Upper lobe of right lung (tissue), 1 donor: Measurements from ENCODE around the gene S100A10. TPM values are rescaled to one million over a fixed set of nuclear protein-coding genes. Genes with fewer than 3 reads are reported as not detected.
A peak's percentile ranks its signal among the peaks of the same experiment; 100 is the strongest.

ENCODE experiments used
- ATAC-seq: fragments of 200-7000 bp; cut with Tn5 transposase; one replicate; pipeline ENCODE4 v1.9.1; 2020; ENCODE audit warnings: mild to moderate bottlenecking, moderate library complexity
- DNase-seq: peaks from one replicate; pipeline ENCODE4 v3.0.0-alpha.2; 2020
- H3K27ac ChIP-seq: fragments of 200-600 bp; one replicate; pipeline ENCODE4 v1.8.0; 2022
- H3K27me3 ChIP-seq: fragments of 200-600 bp; one replicate; pipeline ENCODE4 v1.8.0; 2022; ENCODE audit warnings: mild to moderate bottlenecking
- H3K36me3 ChIP-seq: fragments of 200-600 bp; one replicate; pipeline ENCODE4 v1.8.0; 2022
- H3K4me1 ChIP-seq: fragments of 200-600 bp; one replicate; pipeline ENCODE4 v1.8.0; 2022
- H3K4me3 ChIP-seq: fragments of 200-600 bp; one replicate; pipeline ENCODE4 v1.8.0; 2022; ENCODE audit warnings: mild to moderate bottlenecking
- H3K9me3 ChIP-seq: fragments of 200-600 bp; one replicate; pipeline ENCODE4 v1.8.0; 2022
- intact Hi-C: fragments of 100-400 bp; cut with DNase I; formaldehyde crosslinking; loops from one replicate; pipeline ENCODE4 v1.11.0; 2022
- total RNA-seq: library from RNA; stranded (reverse); fragmentation: NEBNext Ultra II Directional; extraction: Animal tissue kit (Norgen Biotek cat#: 25700); gene quantifications from one replicate; pipeline ENCODE4 v1.2.1, GENCODE V29; 2021
- TF ChIP-seq, protein P1 (sequence below): fragments of 200-600 bp; IDR thresholded peaks from one replicate; pipeline ENCODE4 v1.8.0; 2022; ENCODE audit warnings: antibody characterized with exemption
- donor health status: DM: no; HTN: yes; CAD: no; lungs with severe emphysema.

Gene S100A10
- total RNA-seq, 1 donor from 2014 or later: 643 TPM

GRCh38 chr1:152029144-152029928 lies 35.7 kb upstream of the S100A10 start:
- intact Hi-C loops: no loop called here
- ATAC-seq (peak; percentile 78), DNase-seq (no peak)
- no peaks in the 10 kb centered on the region for H3K27me3 ChIP-seq
- H3K4me1 ChIP-seq: peaks cover 16% of the 10 kb centered on the region
- H3K27ac ChIP-seq: peak overlapping the region; percentile 45
- TF ChIP-seq, protein P1, sequence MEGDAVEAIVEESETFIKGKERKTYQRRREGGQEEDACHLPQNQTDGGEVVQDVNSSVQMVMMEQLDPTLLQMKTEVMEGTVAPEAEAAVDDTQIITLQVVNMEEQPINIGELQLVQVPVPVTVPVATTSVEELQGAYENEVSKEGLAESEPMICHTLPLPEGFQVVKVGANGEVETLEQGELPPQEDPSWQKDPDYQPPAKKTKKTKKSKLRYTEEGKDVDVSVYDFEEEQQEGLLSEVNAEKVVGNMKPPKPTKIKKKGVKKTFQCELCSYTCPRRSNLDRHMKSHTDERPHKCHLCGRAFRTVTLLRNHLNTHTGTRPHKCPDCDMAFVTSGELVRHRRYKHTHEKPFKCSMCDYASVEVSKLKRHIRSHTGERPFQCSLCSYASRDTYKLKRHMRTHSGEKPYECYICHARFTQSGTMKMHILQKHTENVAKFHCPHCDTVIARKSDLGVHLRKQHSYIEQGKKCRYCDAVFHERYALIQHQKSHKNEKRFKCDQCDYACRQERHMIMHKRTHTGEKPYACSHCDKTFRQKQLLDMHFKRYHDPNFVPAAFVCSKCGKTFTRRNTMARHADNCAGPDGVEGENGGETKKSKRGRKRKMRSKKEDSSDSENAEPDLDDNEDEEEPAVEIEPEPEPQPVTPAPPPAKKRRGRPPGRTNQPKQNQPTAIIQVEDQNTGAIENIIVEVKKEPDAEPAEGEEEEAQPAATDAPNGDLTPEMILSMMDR: no peak
- no peaks in the 10 kb centered on the region for H3K9me3 ChIP-seq
- peaks cover 31% of the 10 kb centered on the region for H3K36me3 ChIP-seq
- no peak overlapping the region for H3K4me3 ChIP-seq

- peaks cover 7% of the 10 kb centered on the region for H3K36me3 ChIP-seq
- ATAC-seq: no peak
- no peak overlapping the region for H3K4me3 ChIP-seq
- TF ChIP-seq, protein P1: no peak
- H3K4me1 ChIP-seq: no peaks in the 10 kb centered on the region
- no peaks in the 10 kb centered on the region for H3K27me3 ChIP-seq
- DNase-seq: no peak
- no peak overlapping the region for H3K27ac ChIP-seq
- intact Hi-C loops: no loop called here
- H3K9me3 ChIP-seq: no peaks in the 10 kb centered on the region
These were observed 33.2 kb upstream of the S100A10 start for GRCh38 chr1:152026895-152027294.

- no peak overlapping the region for H3K27ac ChIP-seq
- no peak for ATAC-seq
- H3K36me3 ChIP-seq: no peaks in the 10 kb centered on the region
- no peaks in the 10 kb centered on the region for H3K9me3 ChIP-seq
- intact Hi-C loops: no loop called here
- H3K4me1 ChIP-seq: no peaks in the 10 kb centered on the region
- no peak overlapping the region for H3K4me3 ChIP-seq
- no peak for DNase-seq
- TF ChIP-seq, protein P1: no peak
- no peaks in the 10 kb centered on the region for H3K27me3 ChIP-seq
These were observed 30.6 kb upstream of the S100A10 start for GRCh38 chr1:152024223-152024622.

- no peaks in the 10 kb centered on the region for H3K27me3 ChIP-seq
- ATAC-seq: no peak
These were observed 29.6 kb upstream of the S100A10 start for GRCh38 chr1:152023221-152023620.

DNA sequence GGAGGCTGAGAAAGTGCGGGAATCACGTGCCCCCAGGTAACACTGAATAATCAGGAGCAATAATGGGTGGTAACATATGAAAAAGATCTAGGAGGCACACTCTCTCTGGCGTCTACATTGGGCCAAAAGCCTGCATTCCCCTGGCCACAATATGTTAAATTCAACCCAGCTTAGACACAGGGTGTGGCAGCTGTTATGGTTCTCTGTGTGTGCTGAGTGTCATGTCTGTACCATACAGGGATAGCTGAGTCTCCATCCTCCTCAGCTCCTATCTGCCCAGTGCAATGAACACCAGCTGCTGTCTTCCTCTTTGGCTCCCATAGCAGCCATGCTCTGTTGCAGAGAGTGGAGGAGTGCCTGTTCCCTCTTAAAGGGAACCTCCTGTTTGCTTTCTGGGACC lies 28.8 kb upstream of the S100A10 start:
- intact Hi-C loops: no loop called here
- no peak overlapping the region for H3K27ac ChIP-seq
- DNase-seq (no peak), ATAC-seq (peak; percentile 34)
- H3K4me1 ChIP-seq: no peaks in the 10 kb centered on the region
- no peaks in the 10 kb centered on the region for H3K27me3 ChIP-seq
- no peak overlapping the region for H3K4me3 ChIP-seq
- H3K36me3 ChIP-seq: no peaks in the 10 kb centered on the region
- H3K9me3 ChIP-seq: no peaks in the 10 kb centered on the region
- TF ChIP-seq, protein P1: no peak

More at GRCh38 chr1:152023221-152023620, 29.6 kb upstream of the S100A10 start:
- Histone ChIP-seq H3K36me3 (no peaks in the 10 kb centered on the region), H3K4me1 (no peaks in the 10 kb centered on the region), H3K9me3 (no peaks in the 10 kb centered on the region), H3K27ac (no peak overlapping the region), H3K4me3 (no peak overlapping the region)
- TF ChIP-seq, protein P1: no peak
- no peak for DNase-seq
- intact Hi-C loops: no loop called here
